OCI-LY7 (cell line): ENCODE measurements around the gene RPP30. TPM values are rescaled to one million over a fixed set of nuclear protein-coding genes. Genes with fewer than 3 reads are reported as not detected.

Experiments
- BruUV-seq: library from RNA; stranded (reverse); fragments of 400-500 nt; replicated peaks from 2 replicates; lab custom pipeline; 2021; lab: Mats Ljungman, UMichigan
- CTCF ChIA-PET: fragments of 300-600 bp; sonication (Branson Sonifier 250); formaldehyde crosslinking; loops from one replicate; lab custom pipeline; 2022; ENCODE audit warnings: antibody characterized with exemption; ENCODE audit not compliant: unreplicated experiment; lab: Charles Lee
- POLR2A ChIA-PET: fragments of 300-600 bp; sonication (Branson Sonifier 250); formaldehyde crosslinking; loops from one replicate; lab custom pipeline; 2022; ENCODE audit warnings: antibody characterized with exemption; lab: Charles Lee
- DNase-seq: peaks from one replicate; pipeline ENCODE4 v3.0.0-alpha.2; 2015; ENCODE audit warnings: low spot score
- H2AFZ ChIP-seq: fragments of 200-600 bp; sonication (generic), shearing (Covaris generic); 2 replicates; pipeline ENCODE4 v1.6.1; 2014; ENCODE audit warnings: mild to moderate bottlenecking, antibody characterized with exemption, low read length, moderate library complexity
- H3K27ac ChIP-seq: fragments of 200-600 bp; sonication (generic); 2 replicates; pipeline ENCODE4 v1.5.1; 2014; ENCODE audit warnings: mixed run types, low read depth, mild to moderate bottlenecking, moderate library complexity, low read length, inconsistent platforms; ENCODE audit not compliant: poor library complexity, severe bottlenecking
- H3K36me3 ChIP-seq: fragments of 200-600 bp; sonication (generic); 2 replicates; pipeline ENCODE4 v1.6.1; 2014; ENCODE audit warnings: mild to moderate bottlenecking, antibody characterized with exemption, low read length, moderate library complexity, mixed read lengths; ENCODE audit not compliant: insufficient read depth
- H3K4me1 ChIP-seq: fragments of 200-600 bp; sonication (generic); 2 replicates; pipeline ENCODE4 v1.5.1; 2014; ENCODE audit warnings: mild to moderate bottlenecking, low read length; ENCODE audit not compliant: insufficient read depth, poor library complexity, severe bottlenecking
- H3K4me2 ChIP-seq: fragments of 200-600 bp; sonication (generic); 2 replicates; pipeline ENCODE4 v1.6.1; 2014; ENCODE audit warnings: mild to moderate bottlenecking, low read length
- H3K4me3 ChIP-seq: fragments of 200-600 bp; sonication (generic); 2 replicates; pipeline ENCODE4 v1.5.1; 2014; ENCODE audit warnings: mild to moderate bottlenecking, low read depth, low read length; ENCODE audit not compliant: poor library complexity, severe bottlenecking
- H3K79me2 ChIP-seq: fragments of 200-600 bp; sonication (generic); 2 replicates; pipeline ENCODE4 v1.6.1; 2016; ENCODE audit warnings: low read depth, mild to moderate bottlenecking, low read length, moderate library complexity, mixed read lengths; ENCODE audit not compliant: insufficient read depth
- H3K9me2 ChIP-seq: fragments of 200-600 bp; sonication (generic); 2 replicates; pipeline ENCODE4 v1.6.1; 2016; ENCODE audit warnings: mild to moderate bottlenecking, low read length, mixed read lengths; ENCODE audit not compliant: insufficient read depth
- H3K9me3 ChIP-seq: fragments of 200-600 bp; sonication (generic); 2 replicates; pipeline ENCODE4 v1.6.1; 2014; ENCODE audit warnings: mild to moderate bottlenecking, mixed run types, low read length, mixed read lengths
- H4K20me1 ChIP-seq: fragments of 200-600 bp; sonication (generic); 2 replicates; pipeline ENCODE4 v1.6.1; 2014; ENCODE audit warnings: mild to moderate bottlenecking, antibody characterized with exemption, low read length, moderate library complexity, mixed read lengths; ENCODE audit not compliant: insufficient read depth
- CTCF ChIP-seq: fragments of 200-600 bp; sonication (generic); conservative IDR thresholded peaks from 2 replicates; pipeline ENCODE4 v1.5.1; 2014; ENCODE audit warnings: mild to moderate bottlenecking, antibody characterized with exemption, low read length, moderate library complexity, mixed read lengths
- EZH2phosphoT487 ChIP-seq: fragments of 200-600 bp; sonication (generic); IDR thresholded peaks from 2 replicates; pipeline ENCODE4 v1.6.1; 2018; ENCODE audit warnings: low read depth, borderline replicate concordance, mild to moderate bottlenecking, mixed run types, antibody characterized with exemption, low read length, moderate library complexity, mixed read lengths
- intact Hi-C: fragments of 100-400 bp; cut with micrococcal nuclease; formaldehyde crosslinking; loops from one replicate; pipeline ENCODE4 v1.10.0; 2022; ENCODE audit not compliant: unreplicated experiment
- total RNA-seq, 2 experiments: library from RNA; depleted of rRNA in 1 of 2; stranded (reverse); fragments of >200 nt in 1 of 2; shearing (Covaris generic) in 1 of 2; gene quantifications; 2 replicates each; pipeline ENCODE4 v1.2.3, GENCODE V29; 2014 to 2022

Gene RPP30
- total RNA-seq, 2 experiments from 2014 or later, result 34.3 to 50.4 TPM

DNA sequence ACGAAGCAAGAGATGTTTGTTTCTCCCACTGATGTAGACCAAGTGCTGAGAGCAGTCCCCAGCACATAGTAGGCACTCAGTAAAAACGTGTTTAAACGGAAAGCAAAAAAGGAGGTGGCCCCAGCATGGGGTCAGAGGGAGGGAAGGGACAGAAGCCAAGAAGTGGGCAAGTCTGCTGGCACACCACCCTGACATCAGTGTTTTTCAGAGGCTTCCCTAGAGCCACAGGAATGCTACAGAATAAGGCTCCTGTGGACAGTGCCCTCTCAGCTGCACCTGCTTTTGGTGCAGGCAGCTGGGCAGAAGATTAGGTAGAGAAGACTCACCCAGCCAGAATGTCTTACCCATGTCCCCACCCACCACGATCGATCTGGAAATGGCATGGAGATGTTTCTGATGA is 57.4 kb downstream of the RPP30 start:
- DNase-seq, result no peak
- Histone ChIP-seq H3K79me2 (no peaks in the 10 kb centered on the region), H3K36me3 (no peaks in the 10 kb centered on the region), H3K9me3 (no peaks in the 10 kb centered on the region), H4K20me1 (no peaks in the 10 kb centered on the region), H3K4me1 (no peaks in the 10 kb centered on the region), H3K9me2 (no peaks in the 10 kb centered on the region), H3K4me2 (no peak overlapping the region), H2AFZ (no peak overlapping the region), H3K27ac (no peak overlapping the region), H3K4me3 (no peak overlapping the region)
- TF ChIP-seq CTCF, result no peak
- no peak for TF ChIP-seq EZH2phosphoT487
- intact Hi-C loops, result no loop called here
- no TSS peak for BruUV-seq
- POLR2A ChIA-PET, result interaction anchor here (1.5 kb wide), 1 partner anchor 10 kb away, joined by 4 read pairs; no protein-coding TSS in a partner anchor
- CTCF ChIA-PET, result no interaction called here

DNA sequence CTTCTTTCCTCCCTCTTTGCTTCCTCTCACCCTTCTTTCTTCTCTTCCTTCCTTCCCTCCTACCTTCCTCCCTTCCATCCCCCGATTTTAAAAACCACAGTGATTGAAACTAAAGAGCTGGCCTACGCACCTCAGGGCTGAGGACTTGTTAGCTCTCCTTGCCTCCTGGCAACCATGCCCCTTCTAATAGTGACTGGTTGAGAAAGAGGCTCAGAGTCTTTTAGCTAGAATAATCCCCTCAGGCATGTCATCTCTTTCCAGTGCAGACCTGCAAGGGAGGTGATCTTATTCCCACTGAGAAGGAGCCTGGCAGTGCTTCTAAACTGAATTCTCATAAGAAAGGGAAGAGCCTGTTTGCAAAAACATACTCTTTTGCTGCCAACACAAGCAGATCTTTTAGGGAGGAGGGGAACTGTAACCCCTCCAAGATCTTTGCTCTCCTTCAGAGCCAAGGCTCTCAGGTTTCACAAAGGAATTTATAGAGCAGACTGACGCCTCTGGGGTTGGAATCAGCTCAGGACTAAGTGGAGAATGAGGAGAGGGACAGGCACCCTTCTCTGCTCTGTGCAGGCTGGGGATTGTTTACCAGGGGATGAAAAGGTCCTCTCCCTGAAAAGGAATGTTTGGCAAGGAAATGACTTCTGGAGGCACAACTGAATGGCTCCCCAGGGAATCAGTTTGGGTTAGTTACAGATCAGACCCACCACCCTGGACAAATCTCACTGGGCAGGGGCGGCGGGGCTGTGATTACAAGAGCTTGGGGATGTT is 58.5 kb downstream of the RPP30 start:
- Histone ChIP-seq H3K9me2 (no peaks in the 10 kb centered on the region), H3K4me2 (no peak overlapping the region), H3K4me1 (no peaks in the 10 kb centered on the region), H3K4me3 (no peak overlapping the region), H3K27ac (no peak overlapping the region), H2AFZ (no peak overlapping the region), H3K9me3 (no peaks in the 10 kb centered on the region), H3K36me3 (no peaks in the 10 kb centered on the region), H4K20me1 (no peaks in the 10 kb centered on the region), H3K79me2 (no peaks in the 10 kb centered on the region)
- ChIA-PET POLR2A (interaction anchor here (1.5 kb wide), 1 partner anchor 11 kb away, joined by 4 read pairs; no protein-coding TSS in a partner anchor), CTCF (no interaction called here)
- intact Hi-C loops, result no loop called here
- DNase-seq, result no peak
- no TSS peak for BruUV-seq
- TF ChIP-seq CTCF (no peak), EZH2phosphoT487 (no peak)
